CD4-positive, CD25-positive, alpha-beta regulatory T cell (primary cell): ENCODE data around the gene CELF3. TPM values are rescaled to one million over a fixed set of nuclear protein-coding genes. Genes with fewer than 3 reads are reported as not detected.
A peak's percentile ranks its signal among the peaks of the same experiment; 100 is the strongest.

Experiments used
- ATAC-seq, 2 donors: fragments of 150-1000 bp; cut with Tn5 transposase; one replicate each; pipeline ENCODE4 v1.10.0; 2021; ENCODE audit warnings: low read depth in 2 of 2, moderate number of reproducible peaks in 2 of 2, moderate library complexity in 1 of 2
- DNase-seq, 3 donors: peaks; one replicate each; pipeline versions ENCODE4 v3.0.0 to v3.0.0-alpha.2; 2012 to 2022; ENCODE audit warnings: mixed read lengths in 1 of 3
- H3K27ac ChIP-seq: one replicate; pipeline ENCODE4 v1.7.0; 2013; ENCODE audit warnings: mild to moderate bottlenecking, low read length; ENCODE audit not compliant: insufficient read depth, poor library complexity, severe bottlenecking
- H3K27me3 ChIP-seq: one replicate; pipeline ENCODE4 v1.7.0; 2013; ENCODE audit warnings: low read length; ENCODE audit not compliant: control insufficient read depth, insufficient read depth
- H3K36me3 ChIP-seq: one replicate; pipeline ENCODE4 v1.7.0; 2013; ENCODE audit warnings: mild to moderate bottlenecking, low read length, moderate library complexity; ENCODE audit not compliant: control insufficient read depth, insufficient read depth
- H3K4me1 ChIP-seq: 2 replicates; pipeline ENCODE4 v1.7.0; 2013; ENCODE audit warnings: mild to moderate bottlenecking, low read length; ENCODE audit not compliant: insufficient read depth, control insufficient read depth, poor library complexity, severe bottlenecking
- H3K4me3 ChIP-seq: one replicate; pipeline ENCODE4 v1.7.0; 2013; ENCODE audit warnings: low read depth, mild to moderate bottlenecking, low read length, moderate library complexity
- H3K9me3 ChIP-seq, 2 experiments: 1 replicate in 1 of 2; 2 replicates in 1 of 2; pipeline ENCODE4 v1.7.0; 2013; ENCODE audit warnings: low read length in 2 of 2, mild to moderate bottlenecking in 1 of 2, moderate library complexity in 1 of 2; ENCODE audit not compliant: control insufficient read depth in 2 of 2
- H3K27ac Mint-ChIP-seq, 3 donors: one replicate each; pipeline ENCODE4 v1.8.0; 2020 to 2022; ENCODE audit warnings: mild to moderate bottlenecking in 3 of 3, mixed read lengths in 3 of 3, moderate library complexity in 2 of 3
- H3K27me3 Mint-ChIP-seq: one replicate; pipeline ENCODE4 v1.8.0; 2022; ENCODE audit warnings: mild to moderate bottlenecking, mixed read lengths
- H3K36me3 Mint-ChIP-seq: one replicate; pipeline ENCODE4 v1.8.0; 2020; ENCODE audit warnings: mixed read lengths
- H3K4me1 Mint-ChIP-seq, 4 donors: one replicate each; pipeline ENCODE4 v1.8.0; 2020 to 2022; ENCODE audit warnings: mixed read lengths in 4 of 4, mild to moderate bottlenecking in 1 of 4
- H3K4me3 Mint-ChIP-seq, 4 donors: one replicate each; pipeline ENCODE4 v1.8.0; 2020 to 2022; ENCODE audit warnings: mild to moderate bottlenecking in 4 of 4, mixed read lengths in 4 of 4, moderate library complexity in 3 of 4
- H3K9me3 Mint-ChIP-seq, 7 donors: one replicate each; pipeline ENCODE4 v1.8.0; 2020 to 2022; ENCODE audit warnings: mixed read lengths in 7 of 7, mild to moderate bottlenecking in 3 of 7, moderate library complexity in 2 of 7
- polyA plus RNA-seq, 4 donors: library from polyadenylated mRNA; unstranded; fragments of 300-500 nt; fragmentation: Illumina TruSeq; gene quantifications; one replicate each; pipeline ENCODE4 v1.2.3, GENCODE V29; 2021
- total RNA-seq: library from RNA; stranded (reverse); gene quantifications from one replicate; pipeline ENCODE4 v1.2.3, GENCODE V29; 2022

Gene CELF3
- total RNA-seq (not detected), polyA plus RNA-seq (not detected)

DNA sequence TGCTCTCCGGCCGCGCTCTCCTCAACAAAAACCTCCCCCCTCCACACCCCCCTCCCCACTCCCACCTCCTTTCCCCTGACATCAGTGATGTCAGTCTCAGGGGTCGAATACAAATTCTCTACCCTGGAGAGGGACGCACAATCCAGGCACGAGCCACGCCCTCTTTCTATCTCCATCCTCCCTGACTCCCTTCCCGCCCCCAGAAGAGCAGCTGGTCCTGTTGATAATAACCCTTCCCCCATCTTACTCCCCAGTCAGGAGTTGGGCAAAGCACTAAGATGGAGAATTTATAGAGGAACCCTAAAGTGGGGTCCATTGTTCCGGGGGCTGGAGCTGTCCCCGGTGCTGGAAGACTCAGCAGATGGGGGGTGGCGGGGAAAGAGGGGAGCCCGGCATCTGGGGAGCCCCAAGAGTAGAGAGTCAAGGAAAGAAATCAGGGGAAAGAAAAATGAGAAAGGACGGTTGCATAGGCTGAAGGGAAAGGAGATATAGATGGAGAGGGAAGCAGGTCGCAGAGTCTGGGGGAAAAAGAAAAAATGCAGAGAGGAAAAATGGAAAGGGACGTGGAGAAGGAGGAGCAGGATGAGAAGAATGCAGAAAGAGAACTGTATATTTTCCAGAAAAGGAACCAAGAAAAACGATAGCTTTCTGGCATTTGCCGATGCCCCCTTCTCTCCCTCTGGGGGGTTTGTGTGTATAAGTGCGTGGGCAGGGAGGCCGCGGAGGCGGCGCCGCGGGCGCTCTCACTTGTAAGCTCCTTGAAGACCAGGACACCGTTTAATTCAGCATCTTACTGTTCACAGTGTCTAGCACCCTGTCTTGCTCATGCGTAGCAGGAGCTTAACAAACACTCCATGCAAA, at the start of gene CELF3:
TSS of gene CELF3 (minus strand) at position 33 of the 861 bp plus-strand sequence. CDS start 783 bp downstream, outside the sequence.
- Histone ChIP-seq H3K36me3 (no peaks in the 10 kb centered on the region), H3K4me3 (no peak within 1 kb of the TSS), H3K4me1 (peaks cover 29% of the 10 kb centered on the region), H3K27ac (no peak within 1 kb of the TSS), H3K9me3 (no peaks in the 10 kb centered on the region), H3K27me3 (peaks cover 34% of the 10 kb centered on the region)
- no peaks in the 10 kb centered on the region for H3K36me3 Mint-ChIP-seq
- DNase-seq, result peak in 1 of 3 donors; percentile 33
- peaks cover 0 to 39% (median 16%) of the 10 kb centered on the region in 4 donors for H3K4me1 Mint-ChIP-seq
- H3K27ac Mint-ChIP-seq, result no peak within 1 kb of the TSS
- peak within 1 kb of the TSS in 3 of 4 donors; percentile 24 to 60 (median 57) for H3K4me3 Mint-ChIP-seq
- no peak for ATAC-seq
- peaks cover 0 to 6% (median 0%) of the 10 kb centered on the region in 7 donors for H3K9me3 Mint-ChIP-seq
- H3K27me3 Mint-ChIP-seq, result peaks cover 75% of the 10 kb centered on the region

DNA sequence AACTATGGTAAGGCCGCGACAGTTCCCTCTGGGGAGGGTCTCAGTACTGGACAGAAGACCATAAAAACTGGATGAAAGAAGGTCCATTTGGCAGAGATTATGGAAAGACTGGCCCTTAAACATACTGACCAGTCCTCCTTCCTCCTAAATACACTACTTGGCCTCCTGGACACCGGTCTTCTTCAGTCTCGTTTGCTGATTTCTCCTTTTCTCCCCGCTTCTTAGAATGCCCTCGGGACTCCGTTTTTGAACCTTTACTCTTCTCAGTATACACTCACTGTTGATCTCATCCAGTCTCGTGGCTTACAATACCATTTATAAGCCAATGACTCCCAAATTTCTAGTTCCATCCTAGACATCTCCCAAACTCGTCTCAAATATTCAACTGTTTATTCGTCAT, 47.4 kb upstream of the CELF3 start:
- H3K36me3 Mint-ChIP-seq, result peaks cover 24% of the 10 kb centered on the region
- peak overlapping the region; percentile 93 to 98 (median 96) for H3K27ac Mint-ChIP-seq
- Histone ChIP-seq H3K27ac (peak overlapping the region; percentile 83), H3K27me3 (no peaks in the 10 kb centered on the region), H3K9me3 (no peaks in the 10 kb centered on the region), H3K36me3 (peaks cover 29% of the 10 kb centered on the region), H3K4me3 (peak overlapping the region; percentile 97), H3K4me1 (peaks cover 12% of the 10 kb centered on the region)
- no peaks in the 10 kb centered on the region for H3K9me3 Mint-ChIP-seq
- no peaks in the 10 kb centered on the region for H3K27me3 Mint-ChIP-seq
- peaks cover 0 to 29% (median 13%) of the 10 kb centered on the region in 4 donors for H3K4me1 Mint-ChIP-seq
- DNase-seq, result no peak
- no peak for ATAC-seq
- peak overlapping the region; percentile 89 to 96 (median 93) for H3K4me3 Mint-ChIP-seq

DNA sequence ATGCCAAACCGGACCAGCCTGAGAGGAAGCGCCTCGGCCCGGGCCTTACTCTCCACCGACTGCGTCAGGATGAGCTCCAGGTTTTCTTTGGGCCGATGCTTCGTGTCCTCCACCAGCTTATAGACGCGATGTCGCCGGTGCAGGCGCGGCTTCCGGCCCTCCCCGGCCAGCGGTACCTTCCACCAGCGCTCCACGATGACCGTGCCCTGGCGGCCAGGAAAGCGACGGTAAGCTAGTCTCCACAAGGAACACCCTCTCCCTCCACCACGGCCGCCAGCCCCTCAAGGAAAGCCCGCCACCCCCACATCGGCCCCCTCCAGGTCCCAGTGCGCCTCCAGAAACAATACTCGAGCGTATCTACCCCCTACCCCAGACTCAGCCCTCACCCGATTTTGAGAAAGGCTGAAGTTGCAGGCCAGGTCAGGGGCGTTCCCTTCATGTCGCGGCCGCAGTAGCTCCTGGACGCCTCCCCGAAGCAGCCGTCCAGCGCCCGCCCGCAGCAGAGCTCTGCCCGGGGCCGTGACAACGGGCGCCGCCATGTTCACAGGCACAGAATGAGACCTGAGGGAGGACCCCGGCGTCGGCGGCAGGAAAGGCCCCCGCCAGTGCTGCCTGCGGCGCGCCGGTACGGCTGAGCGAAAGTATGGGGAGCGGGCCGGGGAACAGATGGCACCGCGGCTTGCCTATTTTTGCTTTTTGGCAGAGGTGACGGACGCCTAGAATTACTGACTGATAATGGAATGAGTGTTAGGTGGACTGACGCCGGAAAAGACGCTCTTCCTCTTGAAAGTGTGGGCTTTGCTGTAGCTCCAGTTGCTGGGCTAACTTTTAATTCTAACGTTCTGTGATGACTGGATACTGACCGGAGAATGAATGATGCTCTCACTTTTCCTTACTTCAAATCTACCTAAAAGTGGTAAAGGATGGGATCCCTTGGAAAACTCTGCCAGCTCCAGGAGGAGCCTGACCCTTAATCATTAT, 46.6 kb upstream of the CELF3 start, which contains the start of gene MRPL9:
TSS of gene MRPL9 (minus strand) at position 556 of the 981 bp plus-strand sequence. CDS start at position 539, 17 bp downstream.
- peak; percentile 99 for ATAC-seq
- Mint-ChIP-seq H3K4me3 (peak within 1 kb of the TSS; percentile 89 to 96 (median 93)), H3K27me3 (no peaks in the 10 kb centered on the region), H3K9me3 (no peaks in the 10 kb centered on the region), H3K36me3 (peaks cover 24% of the 10 kb centered on the region), H3K4me1 (peaks cover 0 to 29% (median 13%) of the 10 kb centered on the region in 4 donors), H3K27ac (peak within 1 kb of the TSS; percentile 93 to 98 (median 96))
- peak; percentile 67 to 91 (median 86) for DNase-seq
- H3K4me3 ChIP-seq, result peak within 1 kb of the TSS; percentile 97
- peak within 1 kb of the TSS; percentile 83 for H3K27ac ChIP-seq
- peaks cover 12% of the 10 kb centered on the region for H3K4me1 ChIP-seq
- peaks cover 33% of the 10 kb centered on the region for H3K36me3 ChIP-seq
- H3K27me3 ChIP-seq, result no peaks in the 10 kb centered on the region
- no peaks in the 10 kb centered on the region for H3K9me3 ChIP-seq

DNA sequence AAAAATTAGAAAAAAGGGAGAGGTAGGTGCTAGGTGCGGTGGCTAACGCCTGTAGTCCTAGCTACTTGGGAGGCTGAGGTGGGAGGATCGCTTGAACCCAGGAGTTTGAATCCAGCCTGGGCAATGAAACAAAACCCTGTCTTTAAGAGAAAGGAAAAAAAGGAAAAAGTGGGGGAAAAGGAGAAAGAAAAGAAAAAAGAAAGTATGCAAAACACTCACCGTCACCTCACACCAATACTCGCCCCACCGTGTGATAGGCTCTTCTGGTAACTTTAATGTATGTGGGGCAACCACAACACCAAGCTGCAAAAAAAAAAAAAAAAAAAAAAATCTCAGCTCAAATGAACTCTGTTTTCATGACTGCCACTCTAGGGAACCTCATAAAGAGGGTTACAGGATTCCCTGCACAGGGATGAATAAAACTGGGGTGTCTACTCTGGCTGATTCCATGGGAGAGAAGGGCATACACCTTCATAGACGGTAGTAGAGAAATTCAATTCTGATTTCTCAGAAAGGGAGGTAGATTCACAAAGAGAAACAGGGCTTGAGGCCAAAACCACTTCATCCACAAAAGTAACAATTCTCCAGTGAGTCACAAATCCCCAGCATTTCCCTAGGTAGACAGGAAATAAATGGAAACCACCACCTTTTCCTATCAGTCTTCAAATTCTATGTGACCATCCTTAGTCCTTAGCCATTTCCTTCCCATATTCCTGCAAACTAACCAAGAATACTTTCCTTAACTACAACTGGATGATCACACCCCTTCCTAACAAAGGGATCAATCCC, 44.2 kb upstream of the CELF3 start:
- ATAC-seq (no peak), DNase-seq (no peak)
- H3K36me3 Mint-ChIP-seq, result peaks cover 32% of the 10 kb centered on the region
- H3K4me3 Mint-ChIP-seq, result peak overlapping the region; percentile 38 to 70 (median 56)
- Histone ChIP-seq H3K4me3 (no peak overlapping the region), H3K27ac (no peak overlapping the region), H3K4me1 (peaks cover 12% of the 10 kb centered on the region), H3K27me3 (no peaks in the 10 kb centered on the region), H3K9me3 (no peaks in the 10 kb centered on the region), H3K36me3 (peaks cover 40% of the 10 kb centered on the region)
- no peaks in the 10 kb centered on the region for H3K9me3 Mint-ChIP-seq
- H3K27me3 Mint-ChIP-seq, result no peaks in the 10 kb centered on the region
- peaks cover 0 to 29% (median 13%) of the 10 kb centered on the region in 4 donors for H3K4me1 Mint-ChIP-seq
- H3K27ac Mint-ChIP-seq, result peak overlapping the region in 2 of 3 donors; percentile 19 to 48

DNA sequence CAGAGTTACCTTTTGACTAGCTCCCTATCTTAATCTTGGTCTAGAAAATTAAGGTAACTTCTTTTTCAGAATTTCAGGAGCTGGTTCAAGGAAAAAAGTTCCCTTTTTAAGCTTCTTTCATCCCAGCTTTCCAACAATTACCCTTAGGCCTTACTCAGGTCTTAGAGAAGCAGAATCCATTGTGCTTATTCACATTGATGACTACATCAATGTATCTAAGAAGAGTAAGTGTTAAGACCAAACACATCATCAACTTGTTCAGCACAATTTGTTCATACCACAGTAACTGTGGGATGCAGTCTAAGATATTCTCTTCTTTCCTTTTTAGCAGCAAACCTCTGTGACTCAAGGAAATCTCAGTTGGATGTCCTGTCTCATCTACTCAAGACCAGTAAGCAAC, 42.6 kb upstream of the CELF3 start:
- Mint-ChIP-seq H3K27ac (no peak overlapping the region), H3K4me1 (peaks cover 0 to 23% (median 13%) of the 10 kb centered on the region in 4 donors), H3K27me3 (no peaks in the 10 kb centered on the region), H3K36me3 (peaks cover 37% of the 10 kb centered on the region), H3K4me3 (no peak overlapping the region), H3K9me3 (no peaks in the 10 kb centered on the region)
- H3K27me3 ChIP-seq, result no peaks in the 10 kb centered on the region
- no peak for DNase-seq
- H3K4me1 ChIP-seq, result peaks cover 12% of the 10 kb centered on the region
- ATAC-seq, result no peak
- H3K4me3 ChIP-seq, result no peak overlapping the region
- peaks cover 40% of the 10 kb centered on the region for H3K36me3 ChIP-seq
- H3K9me3 ChIP-seq, result no peaks in the 10 kb centered on the region
- no peak overlapping the region for H3K27ac ChIP-seq

DNA sequence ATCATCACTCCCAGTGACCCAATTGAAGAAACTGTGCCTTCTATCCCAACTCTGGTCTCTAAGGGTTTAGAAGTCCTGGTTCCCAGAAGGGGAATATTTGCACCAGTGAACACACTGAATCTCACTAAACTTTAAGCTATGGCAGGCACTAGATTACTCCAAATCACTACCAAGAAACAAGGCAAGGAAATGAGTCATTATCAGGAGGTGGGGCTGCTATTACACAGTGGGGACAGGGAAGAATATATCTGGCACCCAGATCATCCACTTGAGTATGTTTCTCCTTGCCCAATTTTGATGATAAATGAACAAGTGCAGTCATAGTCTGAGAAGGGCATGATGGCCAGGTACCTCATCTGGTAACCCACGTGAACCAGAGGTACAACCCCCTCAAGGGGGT, 39.7 kb upstream of the CELF3 start:
- H3K4me1 ChIP-seq, result no peaks in the 10 kb centered on the region
- no peaks in the 10 kb centered on the region for H3K27me3 Mint-ChIP-seq
- peaks cover 28% of the 10 kb centered on the region for H3K36me3 Mint-ChIP-seq
- H3K4me3 Mint-ChIP-seq, result no peak overlapping the region
- H3K36me3 ChIP-seq, result peaks cover 32% of the 10 kb centered on the region
- DNase-seq, result no peak
- peaks cover 0 to 2% (median 0%) of the 10 kb centered on the region in 7 donors for H3K9me3 Mint-ChIP-seq
- H3K27me3 ChIP-seq, result no peaks in the 10 kb centered on the region
- H3K4me1 Mint-ChIP-seq, result peaks cover 0 to 5% (median 2%) of the 10 kb centered on the region in 4 donors
- H3K4me3 ChIP-seq, result no peak overlapping the region
- no peak overlapping the region for H3K27ac ChIP-seq
- ATAC-seq, result peak in 1 of 2 donors; percentile 28
- no peak overlapping the region for H3K27ac Mint-ChIP-seq
- H3K9me3 ChIP-seq, result no peaks in the 10 kb centered on the region

DNA sequence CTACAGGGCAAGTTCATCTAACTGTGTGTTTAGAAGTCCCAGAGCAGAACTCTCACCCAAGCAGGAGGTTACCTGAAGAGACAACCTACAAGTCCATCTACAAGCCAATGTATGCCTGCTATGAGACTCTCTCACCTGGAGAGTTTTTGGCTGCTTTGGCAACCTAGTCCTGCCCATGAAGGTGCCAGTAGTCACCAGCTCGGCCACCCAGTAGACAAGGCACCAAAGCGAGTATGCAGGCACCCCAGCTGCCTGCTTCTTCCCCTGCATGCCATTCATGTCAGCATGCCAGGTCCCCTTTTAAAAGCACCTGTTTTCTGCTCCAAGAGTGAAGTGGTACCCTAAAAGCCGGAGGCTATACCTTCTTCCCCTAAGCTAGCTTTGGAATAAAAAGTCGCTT, 24.9 kb upstream of the CELF3 start:
- DNase-seq, result no peak
- Histone ChIP-seq H3K4me3 (no peak overlapping the region), H3K9me3 (peaks cover 11 to 19% of the 10 kb centered on the region in 2 experiments), H3K27ac (no peak overlapping the region), H3K27me3 (peaks cover 5% of the 10 kb centered on the region), H3K36me3 (no peaks in the 10 kb centered on the region), H3K4me1 (no peaks in the 10 kb centered on the region)
- peaks cover 24% of the 10 kb centered on the region for H3K27me3 Mint-ChIP-seq
- ATAC-seq, result no peak
- no peaks in the 10 kb centered on the region for H3K36me3 Mint-ChIP-seq
- H3K27ac Mint-ChIP-seq, result no peak overlapping the region
- no peaks in the 10 kb centered on the region for H3K4me1 Mint-ChIP-seq
- H3K9me3 Mint-ChIP-seq, result peaks cover 0 to 14% (median 3%) of the 10 kb centered on the region in 7 donors
- H3K4me3 Mint-ChIP-seq, result no peak overlapping the region
